Nucleus accumbens (tissue), 56 donors: Measurements from ENCODE around the gene PIK3CD.
"Not testable (repeated sequence)": the region's sequence is repeated elsewhere in the genome, so short reads cannot be mapped to it uniquely, and the experiment has no call there.

ENCODE experiments used
- DNase-seq, 56 donors: peaks; one replicate each; lab custom pipeline; 2025; lab: John Stamatoyannopoulos, UW

Gene PIK3CD

GRCh38 chr1:9653491-9654050, 2.0 kb downstream of the PIK3CD start:
- DNase-seq, result no peak

GRCh38 chr1:9654051-9654833, 2.7 kb downstream of the PIK3CD start:
- peak in 2 of 56 donors; percentile 4 to 12 for DNase-seq

GRCh38 chr1:9654834-9655723, 3.5 kb downstream of the PIK3CD start:
- DNase-seq, result no peak

- no peak for DNase-seq
These were observed 4.3 kb downstream of the PIK3CD start for GRCh38 chr1:9655836-9656235.

GRCh38 chr1:9657521-9658032, 6.0 kb downstream of the PIK3CD start:
- no peak for DNase-seq

- no peak for DNase-seq
These were observed 6.7 kb downstream of the PIK3CD start for GRCh38 chr1:9658199-9658598.

- no peak for DNase-seq
These were observed 7.8 kb downstream of the PIK3CD start for GRCh38 chr1:9659328-9659727.

GRCh38 chr1:9663257-9663656, 11.7 kb downstream of the PIK3CD start:
- DNase-seq, result no peak

GRCh38 chr1:9665193-9665592, 13.7 kb downstream of the PIK3CD start:
- DNase-seq, result no peak

- DNase-seq, result no peak
These were observed 16.5 kb downstream of the PIK3CD start for GRCh38 chr1:9668080-9668479.

GRCh38 chr1:9670085-9670484, 18.6 kb downstream of the PIK3CD start:
- no peak for DNase-seq

- no peak for DNase-seq
These were observed 20.0 kb downstream of the PIK3CD start for GRCh38 chr1:9671377-9672140.

- no peak for DNase-seq
These were observed 20.9 kb downstream of the PIK3CD start for GRCh38 chr1:9672444-9672843.

- no peak for DNase-seq
These were observed 23.9 kb downstream of the PIK3CD start for GRCh38 chr1:9675393-9675792.

GRCh38 chr1:9676128-9676527, 24.6 kb downstream of the PIK3CD start:
- not testable (repeated sequence) for DNase-seq

GRCh38 chr1:9676815-9677393, 25.4 kb downstream of the PIK3CD start:
- DNase-seq, result no peak

- DNase-seq, result no peak
These were observed 28.6 kb downstream of the PIK3CD start for GRCh38 chr1:9680091-9680490.

- no peak for DNase-seq
These were observed 29.3 kb downstream of the PIK3CD start for GRCh38 chr1:9680828-9681227.

- DNase-seq, result no peak
These were observed 33.3 kb downstream of the PIK3CD start for GRCh38 chr1:9684801-9685200.
